ENCODE data around the gene POU2F1.

Gene POU2F1

DNA sequence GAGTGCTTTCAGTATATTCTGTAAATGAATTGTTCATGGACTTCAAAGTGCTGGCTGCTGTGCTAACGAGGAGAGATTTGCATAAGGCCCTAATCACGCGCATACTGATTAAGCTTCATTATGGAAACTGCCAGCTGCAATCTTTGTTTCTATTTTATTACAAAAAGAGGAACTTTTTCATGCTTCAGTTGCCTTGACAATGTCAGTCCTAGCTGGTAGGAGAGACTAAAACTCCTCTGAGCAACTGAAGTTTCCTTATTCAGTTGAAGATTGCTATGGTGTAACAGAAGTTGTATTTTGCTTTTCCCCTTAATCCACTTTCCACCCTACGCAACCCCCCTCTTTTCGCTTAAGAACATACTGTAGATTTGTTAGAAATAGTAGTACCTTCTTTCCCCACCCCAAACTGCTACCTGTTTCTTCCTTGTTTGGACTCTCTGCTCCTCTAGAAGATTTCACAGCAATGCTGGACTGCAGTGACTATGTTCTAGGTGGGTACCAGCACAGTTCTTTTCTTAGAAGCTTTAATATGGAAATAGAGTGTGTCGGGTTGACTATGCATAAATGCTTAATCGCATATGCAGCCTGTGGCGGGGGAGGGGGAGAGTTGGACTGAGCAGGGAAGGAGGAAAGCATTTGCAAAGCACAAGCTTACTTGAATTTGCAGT is 108.3 kb downstream of the POU2F1 start (continued):
- TF ChIP-seq, protein P1, sequence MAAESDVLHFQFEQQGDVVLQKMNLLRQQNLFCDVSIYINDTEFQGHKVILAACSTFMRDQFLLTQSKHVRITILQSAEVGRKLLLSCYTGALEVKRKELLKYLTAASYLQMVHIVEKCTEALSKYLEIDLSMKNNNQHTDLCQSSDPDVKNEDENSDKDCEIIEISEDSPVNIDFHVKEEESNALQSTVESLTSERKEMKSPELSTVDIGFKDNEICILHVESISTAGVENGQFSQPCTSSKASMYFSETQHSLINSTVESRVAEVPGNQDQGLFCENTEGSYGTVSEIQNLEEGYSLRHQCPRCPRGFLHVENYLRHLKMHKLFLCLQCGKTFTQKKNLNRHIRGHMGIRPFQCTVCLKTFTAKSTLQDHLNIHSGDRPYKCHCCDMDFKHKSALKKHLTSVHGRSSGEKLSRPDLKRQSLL (tag by site-specific recombination; IDR thresholded peaks at IDR 0.05), result no peak
- TF ChIP-seq, protein P2, sequence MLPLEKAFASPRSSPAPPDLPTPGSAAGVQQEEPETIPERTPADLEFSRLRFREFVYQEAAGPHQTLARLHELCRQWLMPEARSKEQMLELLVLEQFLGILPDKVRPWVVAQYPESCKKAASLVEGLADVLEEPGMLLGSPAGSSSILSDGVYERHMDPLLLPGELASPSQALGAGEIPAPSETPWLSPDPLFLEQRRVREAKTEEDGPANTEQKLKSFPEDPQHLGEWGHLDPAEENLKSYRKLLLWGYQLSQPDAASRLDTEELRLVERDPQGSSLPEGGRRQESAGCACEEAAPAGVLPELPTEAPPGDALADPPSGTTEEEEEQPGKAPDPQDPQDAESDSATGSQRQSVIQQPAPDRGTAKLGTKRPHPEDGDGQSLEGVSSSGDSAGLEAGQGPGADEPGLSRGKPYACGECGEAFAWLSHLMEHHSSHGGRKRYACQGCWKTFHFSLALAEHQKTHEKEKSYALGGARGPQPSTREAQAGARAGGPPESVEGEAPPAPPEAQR (tag by site-specific recombination; IDR thresholded peaks at IDR 0.05), result no peak
- TF ChIP-seq, protein P3, sequence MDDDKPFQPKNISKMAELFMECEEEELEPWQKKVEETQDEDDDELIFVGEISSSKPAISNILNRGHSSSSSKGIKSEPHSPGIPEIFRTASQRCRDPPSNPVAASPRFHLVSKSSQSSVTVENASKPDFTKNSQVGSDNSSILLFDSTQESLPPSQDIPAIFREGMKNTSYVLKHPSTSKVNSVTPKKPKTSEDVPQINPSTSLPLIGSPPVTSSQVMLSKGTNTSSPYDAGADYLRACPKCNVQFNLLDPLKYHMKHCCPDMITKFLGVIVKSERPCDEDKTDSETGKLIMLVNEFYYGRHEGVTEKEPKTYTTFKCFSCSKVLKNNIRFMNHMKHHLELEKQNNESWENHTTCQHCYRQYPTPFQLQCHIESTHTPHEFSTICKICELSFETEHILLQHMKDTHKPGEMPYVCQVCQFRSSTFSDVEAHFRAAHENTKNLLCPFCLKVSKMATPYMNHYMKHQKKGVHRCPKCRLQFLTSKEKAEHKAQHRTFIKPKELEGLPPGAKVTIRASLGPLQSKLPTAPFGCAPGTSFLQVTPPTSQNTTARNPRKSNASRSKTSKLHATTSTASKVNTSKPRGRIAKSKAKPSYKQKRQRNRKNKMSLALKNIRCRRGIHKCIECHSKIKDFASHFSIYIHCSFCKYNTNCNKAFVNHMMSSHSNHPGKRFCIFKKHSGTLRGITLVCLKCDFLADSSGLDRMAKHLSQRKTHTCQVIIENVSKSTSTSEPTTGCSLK (tag by site-specific recombination; IDR thresholded peaks at IDR 0.05), result no peak
- no peak for TF ChIP-seq ZNF549 (tag by site-specific recombination; IDR thresholded peaks at IDR 0.05)
- no peak for TF ChIP-seq ZNF48 (tag by site-specific recombination; IDR thresholded peaks at IDR 0.05)

DNA sequence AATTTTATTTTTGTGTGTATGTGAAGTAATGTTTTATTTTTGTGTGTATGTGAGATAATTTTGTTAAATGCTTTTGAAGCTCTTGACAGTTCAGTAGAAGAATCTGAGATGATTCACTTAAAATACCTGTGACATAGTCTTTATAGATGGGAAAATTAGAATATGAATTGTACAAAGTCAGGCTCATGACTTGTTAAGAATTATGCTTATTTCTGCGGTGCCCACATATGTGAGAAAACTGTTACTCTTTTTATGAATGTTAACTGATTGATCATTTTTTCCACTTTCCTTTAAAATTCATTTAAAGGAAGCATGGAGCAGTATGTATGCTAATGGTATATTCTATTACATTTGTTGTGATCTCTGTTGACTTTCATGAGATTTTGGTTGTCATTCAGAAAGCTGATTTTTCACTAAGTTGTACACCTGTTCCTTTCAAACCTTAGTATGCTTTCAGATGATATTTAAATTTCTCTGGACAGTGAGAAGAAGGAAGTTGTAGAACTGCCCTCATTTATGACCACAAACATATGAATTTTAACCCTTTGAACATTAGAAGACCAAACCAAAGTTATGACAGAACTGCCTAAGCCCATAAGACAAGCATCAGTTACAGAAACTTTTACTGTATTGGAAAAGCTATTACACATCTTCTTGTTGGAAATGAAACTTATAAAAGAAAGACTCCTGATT is 110.1 kb downstream of the POU2F1 start:
- H3K27ac ChIP-seq (ENCODE audit: extremely low read depth, low read depth, low read length), result no peak overlapping the region
- CTCF ChIA-PET, result interaction anchor here (0.7 kb wide), 1 partner anchor 27 kb away, joined by 3 read pairs; no protein-coding TSS in a partner anchor
- no peak for TF ChIP-seq ZNF629 (tag by site-specific recombination; IDR thresholded peaks at IDR 0.05)
- TF ChIP-seq ZNF366 (tag by site-specific recombination; conservative IDR thresholded peaks at IDR 0.05), result no peak
- TF ChIP-seq, protein P4, sequence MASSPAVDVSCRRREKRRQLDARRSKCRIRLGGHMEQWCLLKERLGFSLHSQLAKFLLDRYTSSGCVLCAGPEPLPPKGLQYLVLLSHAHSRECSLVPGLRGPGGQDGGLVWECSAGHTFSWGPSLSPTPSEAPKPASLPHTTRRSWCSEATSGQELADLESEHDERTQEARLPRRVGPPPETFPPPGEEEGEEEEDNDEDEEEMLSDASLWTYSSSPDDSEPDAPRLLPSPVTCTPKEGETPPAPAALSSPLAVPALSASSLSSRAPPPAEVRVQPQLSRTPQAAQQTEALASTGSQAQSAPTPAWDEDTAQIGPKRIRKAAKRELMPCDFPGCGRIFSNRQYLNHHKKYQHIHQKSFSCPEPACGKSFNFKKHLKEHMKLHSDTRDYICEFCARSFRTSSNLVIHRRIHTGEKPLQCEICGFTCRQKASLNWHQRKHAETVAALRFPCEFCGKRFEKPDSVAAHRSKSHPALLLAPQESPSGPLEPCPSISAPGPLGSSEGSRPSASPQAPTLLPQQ (tag by site-specific recombination; IDR thresholded peaks at IDR 0.05), result no peak
- no peak for TF ChIP-seq ZNF624 (tag by site-specific recombination; IDR thresholded peaks at IDR 0.05)
- TF ChIP-seq ZNF274 (IDR thresholded peaks at IDR 0.05; ENCODE audit: low read length), result no peak
- TF ChIP-seq ZNF274 (tag by site-specific recombination; IDR thresholded peaks at IDR 0.05; ENCODE audit: borderline replicate concordance), result no peak
- TF ChIP-seq SCRT2 (tag by site-specific recombination; IDR thresholded peaks at IDR 0.05), result no peak
- no peak for TF ChIP-seq TCF7L2 (IDR thresholded peaks at IDR 0.05; ENCODE audit: borderline replicate concordance, low read depth, low read length)
- TF ChIP-seq, protein P5, sequence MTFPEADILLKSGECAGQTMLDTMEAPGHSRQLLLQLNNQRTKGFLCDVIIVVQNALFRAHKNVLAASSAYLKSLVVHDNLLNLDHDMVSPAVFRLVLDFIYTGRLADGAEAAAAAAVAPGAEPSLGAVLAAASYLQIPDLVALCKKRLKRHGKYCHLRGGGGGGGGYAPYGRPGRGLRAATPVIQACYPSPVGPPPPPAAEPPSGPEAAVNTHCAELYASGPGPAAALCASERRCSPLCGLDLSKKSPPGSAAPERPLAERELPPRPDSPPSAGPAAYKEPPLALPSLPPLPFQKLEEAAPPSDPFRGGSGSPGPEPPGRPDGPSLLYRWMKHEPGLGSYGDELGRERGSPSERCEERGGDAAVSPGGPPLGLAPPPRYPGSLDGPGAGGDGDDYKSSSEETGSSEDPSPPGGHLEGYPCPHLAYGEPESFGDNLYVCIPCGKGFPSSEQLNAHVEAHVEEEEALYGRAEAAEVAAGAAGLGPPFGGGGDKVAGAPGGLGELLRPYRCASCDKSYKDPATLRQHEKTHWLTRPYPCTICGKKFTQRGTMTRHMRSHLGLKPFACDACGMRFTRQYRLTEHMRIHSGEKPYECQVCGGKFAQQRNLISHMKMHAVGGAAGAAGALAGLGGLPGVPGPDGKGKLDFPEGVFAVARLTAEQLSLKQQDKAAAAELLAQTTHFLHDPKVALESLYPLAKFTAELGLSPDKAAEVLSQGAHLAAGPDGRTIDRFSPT (tag by site-specific recombination; IDR thresholded peaks at IDR 0.05), result no peak
- TF ChIP-seq HOXC10 (CRISPR knock-in tag; IDR thresholded peaks at IDR 0.05), result no peak
- 0 out of 2 replicates have a peak, but pooled peaks cover 3% of the 10 kb centered on the region for H3K4me1 ChIP-seq (ENCODE audit: control insufficient read depth, insufficient read depth, low read length)
- no peaks in the 10 kb centered on the region for H3K9me3 ChIP-seq (ENCODE audit: control insufficient read depth, insufficient read depth, low read depth, low read length)
- POLR2A ChIA-PET, result no interaction called here
- no peaks in the 10 kb centered on the region for H3K36me3 ChIP-seq (ENCODE audit: control insufficient read depth in 2 of 2, insufficient read depth in 1 of 2, low read length in 2 of 2)
- H3K4me3 ChIP-seq (ENCODE audit: low read depth, low read length), result no peak overlapping the region

Measured in HEK293 (cell line).